GM06990 (cell line): Measurements from ENCODE around the gene FGF23.

Source experiments
- DNase-seq: peaks from one replicate; pipeline ENCODE4 v3.0.0-alpha.2; 2011; ENCODE audit not compliant: insufficient read length; ENCODE audit errors: extremely low read depth
- H3K27me3 ChIP-seq: replicated peaks from 2 replicates; pipeline ENCODE4 v1.6.0; 2011; ENCODE audit warnings: low read length; ENCODE audit not compliant: control insufficient read depth, insufficient read depth
- H3K36me3 ChIP-seq: 2 replicates; pipeline ENCODE4 v1.5.1; 2011; ENCODE audit warnings: low read length; ENCODE audit not compliant: control insufficient read depth, insufficient read depth
- H3K4me3 ChIP-seq: replicated peaks from 2 replicates; pipeline ENCODE4 v1.5.1; 2011; ENCODE audit warnings: low read depth, mild to moderate bottlenecking, control low read depth, low read length
- TF ChIP-seq, protein P1 (sequence below): IDR thresholded peaks from 2 replicates; pipeline ENCODE4 v1.5.1; 2011; ENCODE audit warnings: low read length, control low read depth, mild to moderate bottlenecking, inconsistent platforms; ENCODE audit not compliant: insufficient read depth, poor library complexity, severe bottlenecking

Gene FGF23

DNA sequence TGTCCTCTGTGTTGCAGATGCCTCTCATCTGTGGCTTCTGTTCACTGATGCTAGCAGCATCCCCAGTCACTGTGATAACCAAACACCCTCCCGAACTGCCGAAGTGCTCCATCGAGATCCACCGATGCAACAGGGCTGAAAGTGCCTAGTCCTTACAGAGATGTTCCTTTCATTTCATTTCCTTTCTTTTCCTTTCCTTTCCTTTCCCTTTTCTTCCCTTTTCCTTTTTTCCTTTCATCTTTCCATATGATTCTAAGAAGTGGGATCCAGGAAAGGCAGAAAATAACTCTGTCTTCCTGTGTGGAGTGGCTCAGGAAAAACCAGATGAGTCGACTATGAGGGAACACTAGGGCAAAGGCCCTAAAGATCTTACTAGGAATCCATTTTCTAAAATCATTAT is 39.4 kb upstream of the FGF23 start:
- no peak for DNase-seq
- Histone ChIP-seq H3K27me3 (peaks cover 1% of the 10 kb centered on the region), H3K4me3 (no peak overlapping the region), H3K36me3 (no peaks in the 10 kb centered on the region)
- TF ChIP-seq, protein P1, sequence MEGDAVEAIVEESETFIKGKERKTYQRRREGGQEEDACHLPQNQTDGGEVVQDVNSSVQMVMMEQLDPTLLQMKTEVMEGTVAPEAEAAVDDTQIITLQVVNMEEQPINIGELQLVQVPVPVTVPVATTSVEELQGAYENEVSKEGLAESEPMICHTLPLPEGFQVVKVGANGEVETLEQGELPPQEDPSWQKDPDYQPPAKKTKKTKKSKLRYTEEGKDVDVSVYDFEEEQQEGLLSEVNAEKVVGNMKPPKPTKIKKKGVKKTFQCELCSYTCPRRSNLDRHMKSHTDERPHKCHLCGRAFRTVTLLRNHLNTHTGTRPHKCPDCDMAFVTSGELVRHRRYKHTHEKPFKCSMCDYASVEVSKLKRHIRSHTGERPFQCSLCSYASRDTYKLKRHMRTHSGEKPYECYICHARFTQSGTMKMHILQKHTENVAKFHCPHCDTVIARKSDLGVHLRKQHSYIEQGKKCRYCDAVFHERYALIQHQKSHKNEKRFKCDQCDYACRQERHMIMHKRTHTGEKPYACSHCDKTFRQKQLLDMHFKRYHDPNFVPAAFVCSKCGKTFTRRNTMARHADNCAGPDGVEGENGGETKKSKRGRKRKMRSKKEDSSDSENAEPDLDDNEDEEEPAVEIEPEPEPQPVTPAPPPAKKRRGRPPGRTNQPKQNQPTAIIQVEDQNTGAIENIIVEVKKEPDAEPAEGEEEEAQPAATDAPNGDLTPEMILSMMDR = no peak

DNA sequence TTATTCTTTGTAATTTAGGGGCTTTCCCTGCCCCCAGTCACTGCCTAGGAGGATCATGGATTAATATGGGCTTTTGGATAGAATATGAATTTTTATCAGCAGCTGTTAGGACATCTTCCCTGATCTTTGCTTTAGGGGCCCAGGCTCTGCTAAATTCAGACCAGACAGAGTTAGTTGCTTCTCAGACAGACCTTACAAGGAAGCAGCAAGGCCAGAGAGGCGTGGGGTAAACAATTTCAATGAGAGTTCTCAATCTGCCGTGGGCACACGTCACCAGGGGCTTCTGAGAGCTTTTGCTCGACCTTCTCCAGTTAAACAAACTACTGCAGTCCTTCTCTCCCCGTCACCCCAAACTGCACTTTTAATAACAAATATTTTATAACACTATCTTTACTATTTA is 38.4 kb upstream of the FGF23 start:
- peaks cover 1% of the 10 kb centered on the region for H3K27me3 ChIP-seq
- TF ChIP-seq, protein P1 = no peak
- H3K36me3 ChIP-seq = no peaks in the 10 kb centered on the region
- H3K4me3 ChIP-seq = no peak overlapping the region
- DNase-seq = no peak

DNA sequence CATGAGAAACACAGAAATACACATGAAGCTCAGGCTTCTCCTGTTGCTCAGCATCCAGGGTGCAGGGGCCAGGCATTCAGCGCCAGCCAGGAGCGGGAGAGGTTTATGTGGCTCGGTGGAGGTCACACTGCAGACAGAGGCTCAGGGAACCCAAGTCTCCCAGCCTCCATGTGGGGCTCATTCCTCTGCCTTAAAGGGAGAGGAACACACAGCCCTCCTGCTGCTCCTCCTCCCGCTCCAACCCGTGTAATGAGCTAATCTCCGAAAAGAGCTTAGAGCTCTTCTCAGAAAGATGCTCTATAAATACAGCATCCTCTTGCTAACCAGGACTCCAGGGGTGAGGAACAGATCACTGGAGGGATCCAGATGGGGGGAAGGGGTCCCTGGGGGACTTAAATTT is 37.9 kb upstream of the FGF23 start:
- TF ChIP-seq, protein P1 = no peak
- DNase-seq = no peak

DNA sequence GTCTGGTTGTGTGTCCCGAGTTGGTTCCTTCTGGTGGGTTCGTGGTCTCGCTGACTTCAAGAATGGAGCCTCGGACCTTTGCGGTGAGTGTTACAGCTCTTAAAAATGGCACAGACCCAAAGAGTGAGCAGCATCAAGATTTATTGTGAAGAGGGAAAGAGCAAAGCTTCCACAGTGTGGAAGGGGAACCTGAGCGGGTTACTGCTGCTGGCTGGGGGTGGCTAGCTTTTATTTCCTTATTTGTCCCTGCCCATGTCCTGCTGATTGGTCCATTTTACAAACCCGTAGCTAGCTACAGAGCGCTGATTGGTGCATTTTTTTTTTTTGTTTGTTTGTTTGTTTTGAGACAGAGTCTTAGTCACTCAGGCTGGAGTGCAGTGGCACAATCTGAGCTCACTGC is 36.8 kb upstream of the FGF23 start:
- DNase-seq = no peak
- TF ChIP-seq, protein P1 = no peak
- Histone ChIP-seq H3K4me3 (no peak overlapping the region), H3K27me3 (peaks cover 1% of the 10 kb centered on the region), H3K36me3 (no peaks in the 10 kb centered on the region)

More for the DNA sequence above, 37.9 kb upstream of the FGF23 start:
- Histone ChIP-seq H3K4me3 (no peak overlapping the region), H3K36me3 (no peaks in the 10 kb centered on the region), H3K27me3 (peaks cover 1% of the 10 kb centered on the region)

DNA sequence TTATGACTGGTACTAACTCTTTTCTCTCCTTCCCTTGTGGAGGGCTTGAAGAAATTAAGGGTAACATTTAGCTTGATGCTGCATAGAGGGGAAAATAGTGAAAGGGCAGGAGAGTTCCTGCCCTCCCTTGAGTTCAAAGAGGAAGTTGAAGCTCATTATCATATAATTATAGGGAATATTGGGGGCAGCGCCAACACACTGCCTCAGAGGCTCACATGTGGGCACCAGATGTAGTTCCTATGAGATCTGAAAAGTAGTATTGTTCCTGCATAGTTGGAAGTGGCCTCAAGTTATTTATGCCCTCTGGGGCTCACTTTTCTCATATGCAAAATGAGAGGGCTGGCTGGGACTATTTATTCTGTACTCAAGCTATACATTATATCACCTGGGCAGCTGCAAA is 33.0 kb upstream of the FGF23 start:
- H3K27me3 ChIP-seq = peaks cover 1% of the 10 kb centered on the region
- H3K36me3 ChIP-seq = no peaks in the 10 kb centered on the region
- TF ChIP-seq, protein P1 = no peak
- H3K4me3 ChIP-seq = no peak overlapping the region
- DNase-seq = no peak

DNA sequence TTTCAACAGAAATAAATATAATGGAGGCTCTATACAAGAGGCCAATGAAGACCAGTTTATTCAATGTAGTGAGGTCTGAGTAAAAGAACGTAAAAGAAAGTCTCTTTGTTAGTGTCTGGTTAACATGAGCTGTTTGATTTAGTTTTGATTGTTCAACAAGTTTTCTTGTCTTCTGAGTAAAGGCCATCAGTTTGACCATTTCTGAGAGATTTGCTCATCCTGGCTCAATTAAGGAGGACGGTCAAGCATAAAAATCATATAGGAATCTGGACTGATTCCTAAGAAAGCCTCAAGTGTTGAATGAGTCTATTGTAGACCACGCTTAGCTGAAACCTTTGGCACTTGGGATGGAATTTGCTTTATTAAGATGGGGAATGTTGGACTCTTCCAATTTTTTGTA is 32.5 kb upstream of the FGF23 start:
- TF ChIP-seq, protein P1 = no peak
- no peak overlapping the region for H3K4me3 ChIP-seq
- H3K36me3 ChIP-seq = no peaks in the 10 kb centered on the region
- peaks cover 1% of the 10 kb centered on the region; the same call in 1 of the 2 replicates for H3K27me3 ChIP-seq
- DNase-seq = no peak
